NCI-H748 (cell line): ENCODE measurements around the gene SPRED1.

ENCODE experiments used
- DNase-seq: peaks from one replicate; lab custom pipeline; 2025; ENCODE audit not compliant: unreplicated experiment; lab: John Stamatoyannopoulos, UW

Gene SPRED1

DNA sequence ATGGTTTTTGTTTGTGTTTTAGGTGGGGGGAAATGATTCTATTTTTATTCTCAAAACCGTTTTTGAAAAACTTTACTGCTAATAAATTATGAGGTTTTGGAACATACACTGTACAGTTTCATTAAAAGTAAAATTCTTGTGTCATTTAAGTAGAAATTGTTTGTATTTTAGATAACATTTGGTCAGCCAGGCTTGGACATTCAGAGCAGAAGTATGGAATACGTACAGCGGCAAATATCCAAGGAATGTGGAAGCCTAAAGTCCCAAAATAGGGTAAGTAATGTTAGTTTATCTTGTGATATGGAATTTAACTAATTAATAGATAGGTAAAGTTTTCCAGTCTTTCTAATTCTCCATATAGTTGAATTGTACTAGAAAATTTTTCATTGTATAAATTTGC is 96.6 kb downstream of the SPRED1 start:
- no peak for DNase-seq

DNA sequence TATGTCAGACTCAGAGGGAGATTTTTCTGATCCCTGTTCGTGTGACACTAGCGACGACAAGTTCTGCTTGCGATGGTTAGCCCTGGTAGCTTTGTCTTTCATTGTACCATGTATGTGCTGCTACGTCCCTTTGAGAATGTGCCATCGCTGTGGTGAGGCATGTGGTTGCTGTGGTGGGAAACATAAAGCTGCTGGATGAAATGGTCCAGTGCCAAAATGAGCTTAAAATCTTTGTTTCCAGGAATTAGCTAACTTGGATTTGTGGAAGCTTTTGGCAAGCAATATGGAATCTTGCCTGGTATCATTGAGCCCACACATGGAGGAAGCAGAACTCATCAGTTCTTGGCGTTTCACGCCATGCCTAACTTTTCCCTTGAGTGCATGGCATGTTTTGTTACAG is 98.8 kb downstream of the SPRED1 start:
- no peak for DNase-seq

DNA sequence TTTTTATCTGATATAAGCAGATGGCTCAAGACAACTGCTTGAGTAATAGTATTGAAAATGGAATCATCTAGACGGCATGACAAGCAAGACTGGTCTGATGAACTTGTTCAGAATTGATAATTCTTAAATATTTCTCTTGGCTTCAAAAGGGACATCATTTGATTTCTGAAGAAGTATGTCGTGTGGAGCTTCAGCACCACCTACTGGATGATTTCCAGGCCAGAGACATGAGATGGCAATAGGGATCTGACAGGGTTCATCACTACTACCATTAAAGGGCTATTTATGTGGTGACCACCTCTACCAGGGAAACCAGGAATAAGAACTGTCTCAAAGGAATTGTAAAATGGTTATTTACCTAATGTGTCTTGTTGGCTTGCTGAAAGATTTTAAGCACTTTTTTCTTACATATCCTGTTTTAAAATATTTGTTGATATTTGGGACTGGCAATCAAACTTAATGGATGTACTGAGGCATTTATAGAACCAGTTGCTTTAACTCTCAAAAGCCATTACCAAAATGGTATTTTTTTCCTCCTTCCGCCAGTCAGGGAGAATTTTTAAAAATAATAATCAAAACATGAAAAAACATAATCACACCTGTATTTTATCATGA is 101.8 kb downstream of the SPRED1 start:
- peak; percentile 29 for DNase-seq

DNA sequence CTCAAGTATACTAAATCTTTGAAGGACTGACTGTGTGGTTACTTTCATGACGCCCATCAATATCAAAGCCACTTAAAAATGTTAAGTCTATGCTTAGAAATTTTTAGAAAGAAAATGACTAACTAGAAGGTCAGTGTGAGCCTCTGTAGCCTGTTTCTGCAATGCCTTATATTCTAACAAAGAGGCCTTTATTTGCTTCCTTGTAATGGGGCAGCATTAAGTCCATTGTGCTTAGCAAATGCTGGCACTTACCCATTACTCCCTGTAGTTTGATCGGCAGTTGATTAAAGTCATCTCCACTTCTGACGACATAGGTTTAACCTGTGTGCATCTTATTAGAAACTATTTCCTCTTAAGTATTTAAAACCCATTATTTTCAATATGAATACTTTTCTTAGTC is 109.7 kb downstream of the SPRED1 start:
- no peak for DNase-seq

DNA sequence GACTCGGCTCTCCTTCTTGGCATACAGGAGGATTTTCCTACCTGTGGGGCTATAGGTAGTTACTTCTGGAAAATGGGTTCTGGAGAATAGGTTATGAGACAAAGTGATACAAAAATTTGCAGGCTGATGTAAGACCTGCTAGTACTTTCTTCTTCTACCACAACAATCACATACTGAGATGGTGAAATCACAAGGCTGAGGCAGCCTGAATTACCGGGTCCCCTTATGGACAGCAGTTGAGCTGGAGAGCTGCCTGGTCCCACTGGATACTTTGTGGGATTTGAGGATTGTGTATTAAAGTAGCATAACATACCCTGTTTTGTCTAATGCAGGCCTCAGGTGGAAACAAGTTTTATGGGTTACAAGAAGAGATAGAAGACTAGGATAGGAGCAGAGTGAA is 114.8 kb downstream of the SPRED1 start:
- DNase-seq: no peak

DNA sequence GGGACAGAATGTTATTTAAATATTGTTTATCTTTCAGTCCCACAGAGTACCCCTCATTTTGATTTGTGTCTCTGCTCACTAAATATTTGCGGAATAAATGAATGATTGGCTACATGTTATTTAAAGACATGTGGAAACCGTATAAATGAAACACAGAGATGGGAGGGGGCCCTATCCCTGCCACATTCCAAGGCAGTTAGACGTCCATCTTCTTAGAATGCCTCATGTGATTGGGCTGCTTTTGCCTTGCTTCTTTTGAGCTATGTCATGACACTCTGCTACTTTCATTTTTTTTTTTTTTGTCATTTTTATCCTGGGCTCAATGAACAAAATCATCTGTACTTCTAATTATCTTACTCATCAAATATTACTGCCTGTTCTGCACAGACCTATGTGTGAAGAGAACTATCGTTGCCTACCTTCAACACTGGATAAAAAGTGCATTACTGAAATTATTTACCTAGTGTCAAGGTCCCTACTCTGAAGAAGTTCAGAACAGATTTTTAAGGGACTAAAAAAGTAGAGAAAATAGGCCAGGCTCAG is 117.4 kb downstream of the SPRED1 start:
- no peak for DNase-seq

DNA sequence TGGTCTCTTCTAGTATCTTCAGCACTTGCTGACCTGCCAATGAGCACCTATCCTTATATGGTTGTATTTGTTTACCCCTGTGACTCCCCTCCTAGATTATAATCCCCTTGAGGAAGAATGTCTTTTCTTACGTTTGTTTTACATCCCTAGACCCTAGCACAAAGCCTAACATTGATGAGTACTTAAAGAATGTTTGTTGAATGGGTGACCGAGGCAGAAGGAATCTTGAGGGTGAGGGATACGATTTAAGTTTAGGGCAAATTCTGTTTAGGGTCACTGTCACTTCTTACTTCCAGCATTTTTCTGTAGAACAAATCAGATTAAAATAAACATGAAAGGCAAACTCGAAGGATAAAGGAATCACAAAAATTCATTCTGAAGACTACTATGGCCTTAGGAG is 120.4 kb downstream of the SPRED1 start:
- DNase-seq: no peak

DNA sequence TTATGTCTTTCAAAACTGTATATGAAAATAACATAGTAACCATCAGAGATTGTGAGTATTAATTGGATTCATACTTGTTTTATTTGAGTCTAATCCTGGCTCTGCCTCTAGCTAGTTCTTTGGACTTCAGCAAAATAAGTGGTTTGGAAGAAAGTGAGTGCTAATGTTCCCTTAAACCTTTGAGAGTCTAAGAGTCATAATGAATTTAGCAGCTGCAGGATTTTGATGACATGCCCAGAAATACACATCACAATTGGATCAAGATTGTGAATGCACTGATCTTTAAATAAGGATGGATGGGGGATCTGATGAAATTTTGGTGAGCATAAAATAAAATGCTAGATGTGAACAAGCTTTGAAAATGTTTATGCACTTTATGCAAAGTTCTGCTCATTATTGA is 121.4 kb downstream of the SPRED1 start:
- DNase-seq: no peak

DNA sequence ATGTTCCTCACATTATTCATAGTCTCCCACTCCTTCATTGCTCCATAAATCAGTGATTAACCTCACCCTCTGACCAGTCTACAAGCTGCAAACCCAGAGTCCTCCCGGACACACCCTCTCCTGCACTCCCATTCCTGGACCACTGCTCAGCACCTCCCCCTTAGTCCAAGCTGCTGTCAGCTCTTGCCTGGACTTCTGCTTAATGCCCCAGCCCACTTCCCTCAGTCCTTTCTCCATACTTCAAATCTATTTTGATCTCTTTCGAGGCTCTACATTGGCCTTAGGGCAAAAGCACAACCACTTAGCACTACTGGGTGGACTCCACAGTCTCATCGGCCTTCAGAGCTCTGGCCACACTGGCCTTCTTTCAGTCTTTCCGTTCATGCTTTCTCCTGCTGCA is 121.9 kb downstream of the SPRED1 start:
- no peak for DNase-seq

DNA sequence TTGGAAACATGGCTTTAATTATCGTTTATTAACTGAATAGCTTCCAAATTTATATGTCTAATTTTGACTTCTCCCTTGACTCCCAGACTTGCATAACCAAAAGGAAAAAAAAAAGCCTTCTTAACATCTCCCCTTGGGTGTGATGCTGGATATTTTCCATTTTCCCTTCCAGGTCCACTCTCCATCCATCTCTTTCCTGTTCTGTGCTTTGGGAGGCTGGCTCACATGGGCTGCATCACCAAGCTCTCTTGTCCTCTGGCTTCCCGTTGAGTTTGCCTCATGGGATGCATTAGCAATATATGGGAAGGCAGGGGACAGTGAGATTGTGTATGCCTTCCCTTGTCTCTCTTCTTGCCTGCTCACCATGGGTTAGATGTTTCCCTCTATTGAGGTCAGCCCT is 123.4 kb downstream of the SPRED1 start:
- no peak for DNase-seq

DNA sequence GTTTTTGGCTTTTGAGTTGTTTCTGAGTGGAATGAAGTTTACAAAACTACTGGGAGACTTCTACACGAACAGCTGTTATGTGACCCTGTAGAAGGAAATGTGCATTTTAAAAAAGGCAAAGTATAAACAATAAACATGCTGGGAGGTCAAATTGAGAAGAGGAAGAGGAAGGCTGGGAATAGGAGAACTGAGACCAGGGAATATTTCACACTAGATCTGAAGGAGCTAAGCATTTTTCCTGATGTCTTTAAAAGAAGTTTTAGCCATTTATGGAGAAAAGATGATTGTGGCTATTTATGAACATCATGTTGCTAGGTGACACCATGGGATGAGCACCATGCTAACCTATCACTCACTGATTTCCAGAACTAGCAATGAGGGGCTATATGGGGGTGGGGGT is 125.0 kb downstream of the SPRED1 start:
- no peak for DNase-seq

DNA sequence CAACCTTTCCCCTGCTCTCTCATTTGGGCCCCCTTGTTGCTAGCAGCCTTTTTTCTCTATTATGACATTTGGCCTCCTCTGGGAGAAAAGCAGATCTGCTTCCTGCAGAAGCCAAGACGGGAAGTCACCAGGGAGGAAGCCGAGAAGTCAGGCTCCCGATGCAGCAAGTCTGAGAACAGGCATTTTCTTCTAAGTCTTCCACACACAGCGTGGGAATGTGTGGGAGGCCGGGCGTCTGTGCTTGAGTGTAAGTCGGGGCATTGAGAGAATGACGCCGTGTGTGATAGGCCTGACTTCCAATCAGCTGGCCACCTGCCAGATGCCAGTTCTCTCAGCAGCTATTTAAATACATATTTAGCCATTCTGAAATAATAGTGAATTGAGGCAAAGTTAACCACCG is 125.5 kb downstream of the SPRED1 start:
- DNase-seq: no peak

DNA sequence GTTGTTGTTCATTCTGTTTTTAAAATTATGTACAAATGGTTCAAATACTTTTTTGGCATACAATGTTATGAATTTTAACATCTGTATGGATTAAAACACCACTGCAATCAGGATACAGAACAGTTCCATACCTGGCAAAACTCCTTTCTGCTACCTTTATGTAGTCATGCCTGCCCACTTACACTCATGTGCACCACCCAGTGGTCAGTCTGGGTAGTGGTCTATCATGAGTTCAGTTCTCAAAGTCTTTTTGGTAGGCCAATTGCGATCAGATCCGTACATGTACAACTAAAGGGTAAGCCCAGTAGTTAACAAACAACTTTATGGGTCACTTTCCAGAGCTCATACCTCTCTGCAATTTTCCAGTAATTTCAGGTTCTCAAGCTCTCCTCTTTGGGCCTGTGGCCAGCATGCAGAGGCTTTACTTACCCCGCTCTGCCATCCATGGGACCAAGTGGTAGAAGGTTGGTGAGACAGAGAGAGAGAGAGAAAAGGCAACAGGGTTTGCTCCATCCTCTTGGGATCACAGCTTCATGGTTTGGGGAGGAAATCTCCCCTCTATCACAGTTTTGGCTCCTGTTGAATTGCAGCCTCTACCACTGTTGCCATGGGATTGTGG is 137.4 kb downstream of the SPRED1 start:
- peak; percentile 32 for DNase-seq

DNA sequence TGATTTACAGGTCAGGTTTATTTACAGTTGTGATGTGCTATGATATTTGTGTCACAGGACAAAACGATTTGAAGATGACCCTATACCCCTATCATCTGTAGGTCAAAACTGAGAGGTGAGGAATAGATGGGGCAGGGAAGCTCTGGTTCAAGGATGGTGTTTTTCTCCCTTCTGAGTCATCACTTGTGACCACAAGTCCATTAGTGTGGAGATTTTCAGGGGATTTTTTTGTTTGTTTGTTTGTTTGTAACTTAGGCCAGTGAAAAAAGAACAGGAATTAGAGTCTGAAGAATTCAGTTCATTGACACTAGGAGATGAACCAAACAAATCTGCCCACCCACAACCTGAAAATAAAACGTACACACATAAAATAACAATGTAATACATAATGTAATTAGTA is 138.6 kb downstream of the SPRED1 start:
- no peak for DNase-seq

DNA sequence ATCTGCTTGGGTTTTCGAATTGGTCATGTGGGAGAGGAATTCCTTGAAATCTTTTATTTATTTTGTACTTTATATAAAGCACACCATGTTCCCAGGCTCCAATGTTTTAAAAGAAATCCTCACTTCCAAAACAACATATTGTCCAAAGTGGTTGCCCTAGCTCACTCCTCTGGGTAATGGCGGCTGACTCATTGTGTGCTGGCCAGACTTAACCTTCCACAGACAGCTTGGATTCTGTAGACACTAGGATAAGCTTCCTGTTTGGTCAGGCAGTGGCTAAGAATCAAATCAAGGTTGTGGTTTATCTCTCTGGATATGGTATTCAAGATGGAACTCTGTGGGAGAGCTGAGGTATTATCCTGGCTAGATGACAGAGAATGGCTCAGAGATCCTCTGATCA is 145.5 kb downstream of the SPRED1 start:
- no peak for DNase-seq

DNA sequence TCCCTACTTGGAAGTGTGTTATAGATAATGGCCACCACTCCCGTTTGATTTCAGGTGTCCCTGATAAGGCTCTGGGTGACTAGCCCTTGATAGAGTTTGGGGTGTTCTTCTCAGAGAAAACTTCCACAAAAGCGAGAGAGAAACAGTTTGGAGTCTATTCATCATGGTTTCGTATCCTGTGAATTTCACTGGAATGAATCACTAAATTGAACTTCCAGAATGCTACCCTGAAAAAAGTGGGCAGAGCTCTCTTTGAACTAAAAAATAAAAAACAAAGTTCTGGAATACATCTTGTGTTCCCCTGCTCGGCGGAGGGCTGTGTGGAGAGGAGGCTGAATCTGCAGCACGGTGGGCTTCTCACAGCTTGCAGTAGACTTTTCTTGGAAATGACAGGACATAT is 148.5 kb downstream of the SPRED1 start:
- no peak for DNase-seq

DNA sequence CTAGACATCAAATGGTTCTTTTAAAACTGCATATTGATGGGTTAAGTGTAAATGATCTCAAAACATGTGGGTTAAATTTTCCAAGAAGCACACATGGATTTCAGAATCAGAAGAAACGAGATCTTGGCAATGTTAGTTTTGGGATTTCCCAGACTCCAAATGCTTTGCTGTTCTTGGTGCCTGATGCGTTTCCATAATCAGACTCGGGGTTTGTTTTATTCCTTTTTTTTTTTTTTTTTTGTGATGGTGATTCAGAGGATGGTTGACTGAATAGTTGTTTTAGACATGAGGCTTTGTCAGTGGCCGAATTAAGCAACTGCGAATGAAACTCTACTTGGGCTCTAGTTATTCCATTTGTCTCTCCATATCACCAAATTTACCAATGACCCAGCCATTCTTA is 149.1 kb downstream of the SPRED1 start:
- no peak for DNase-seq

DNA sequence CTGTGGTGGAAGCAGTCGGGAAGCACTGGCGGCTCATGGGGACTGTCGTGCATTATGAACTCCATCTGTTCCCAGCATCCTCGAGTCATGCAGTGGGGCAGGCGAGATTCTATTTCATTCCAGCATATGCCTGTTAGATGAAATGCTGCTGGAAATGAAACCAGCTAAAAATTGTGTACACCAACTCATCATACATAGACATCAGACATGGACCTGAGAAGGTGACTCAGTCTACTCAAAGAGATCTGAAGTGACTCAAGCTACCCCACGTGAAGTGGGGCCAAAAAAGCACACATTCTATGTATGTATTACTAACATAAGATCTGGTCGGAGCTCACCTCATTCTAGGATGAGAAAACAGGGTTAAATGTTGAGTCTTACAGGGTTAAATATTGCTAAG is 153.8 kb downstream of the SPRED1 start:
- no peak for DNase-seq
